VCaP (cell line): ENCODE data around the gene LYPD5.

Experiments used
- H3K27ac ChIP-seq: fragments of 450-650 bp; 2 replicates; pipeline ENCODE4 v1.5.1; 2017
- TF ChIP-seq, protein P1 (sequence below): fragments of 450-650 bp; conservative IDR thresholded peaks from 2 replicates; pipeline ENCODE4 v1.5.1; 2017; ENCODE audit warnings: mild to moderate bottlenecking, moderate library complexity

LYPD5 gene

DNA sequence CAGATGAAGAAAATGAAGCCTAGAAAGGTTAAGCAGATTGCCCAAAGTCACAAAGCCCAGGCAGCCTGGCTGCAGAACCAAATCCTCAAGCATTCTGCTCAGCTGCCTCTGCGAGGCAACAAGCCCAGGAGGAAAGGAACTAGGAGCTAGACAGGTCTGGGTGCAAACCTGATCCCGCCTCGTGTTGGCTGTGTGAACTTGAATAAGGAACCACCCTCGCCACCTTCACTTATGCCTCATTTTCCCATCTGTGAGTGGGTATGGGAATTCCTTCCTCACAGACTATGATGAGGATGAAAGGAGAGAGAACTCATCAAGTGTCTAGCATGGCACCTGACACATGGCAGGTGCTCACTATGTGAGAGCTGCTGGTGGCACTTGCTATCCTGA is 54.0 kb downstream of the LYPD5 start:
- TF ChIP-seq, protein P1, sequence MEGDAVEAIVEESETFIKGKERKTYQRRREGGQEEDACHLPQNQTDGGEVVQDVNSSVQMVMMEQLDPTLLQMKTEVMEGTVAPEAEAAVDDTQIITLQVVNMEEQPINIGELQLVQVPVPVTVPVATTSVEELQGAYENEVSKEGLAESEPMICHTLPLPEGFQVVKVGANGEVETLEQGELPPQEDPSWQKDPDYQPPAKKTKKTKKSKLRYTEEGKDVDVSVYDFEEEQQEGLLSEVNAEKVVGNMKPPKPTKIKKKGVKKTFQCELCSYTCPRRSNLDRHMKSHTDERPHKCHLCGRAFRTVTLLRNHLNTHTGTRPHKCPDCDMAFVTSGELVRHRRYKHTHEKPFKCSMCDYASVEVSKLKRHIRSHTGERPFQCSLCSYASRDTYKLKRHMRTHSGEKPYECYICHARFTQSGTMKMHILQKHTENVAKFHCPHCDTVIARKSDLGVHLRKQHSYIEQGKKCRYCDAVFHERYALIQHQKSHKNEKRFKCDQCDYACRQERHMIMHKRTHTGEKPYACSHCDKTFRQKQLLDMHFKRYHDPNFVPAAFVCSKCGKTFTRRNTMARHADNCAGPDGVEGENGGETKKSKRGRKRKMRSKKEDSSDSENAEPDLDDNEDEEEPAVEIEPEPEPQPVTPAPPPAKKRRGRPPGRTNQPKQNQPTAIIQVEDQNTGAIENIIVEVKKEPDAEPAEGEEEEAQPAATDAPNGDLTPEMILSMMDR, result no peak
- H3K27ac ChIP-seq, result no peak overlapping the region

DNA sequence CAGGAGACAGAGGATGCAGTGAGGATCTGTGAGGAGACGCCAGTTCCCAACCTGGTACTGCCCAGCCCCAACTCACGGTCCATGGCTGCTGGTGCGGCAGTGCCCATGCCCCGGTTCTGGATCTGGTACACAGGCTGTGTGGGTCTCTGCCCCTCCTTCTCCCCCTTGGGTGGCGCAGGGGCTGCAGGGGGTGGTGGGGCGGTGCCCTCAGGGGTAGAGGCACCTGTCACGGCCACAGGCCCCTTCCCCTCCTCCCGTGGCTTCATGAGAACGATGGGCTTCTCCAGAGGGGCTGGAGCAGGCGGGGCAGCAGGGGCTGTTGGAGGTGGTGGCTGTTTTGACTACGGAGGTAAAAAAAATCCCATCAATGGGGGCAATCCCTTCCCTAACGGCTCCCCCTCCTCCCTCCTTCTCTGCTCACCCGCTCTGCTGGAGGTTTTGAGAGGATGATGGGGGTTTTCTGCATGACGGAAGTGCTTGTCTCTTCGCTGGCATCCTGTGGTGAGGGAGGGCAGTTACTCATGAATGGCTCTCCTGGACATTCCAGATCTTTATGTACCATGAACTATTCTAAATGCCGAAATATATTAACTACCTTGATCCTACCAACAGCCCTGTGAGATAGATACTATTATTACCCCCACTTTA is 54.6 kb downstream of the LYPD5 start:
- H3K27ac ChIP-seq, result no peak overlapping the region

More for the DNA sequence above, 54.6 kb downstream of the LYPD5 start:
- TF ChIP-seq, protein P1, result no peak
